ENCODE results near the gene HOXC9. TPM values are rescaled to one million over a fixed set of nuclear protein-coding genes. Genes with fewer than 3 reads are reported as not detected.

The HOXC9 gene
- polyA plus RNA-seq, 1 of the 3 experiments (the other 2 are of a cell fraction) = 1.9 TPM

DNA sequence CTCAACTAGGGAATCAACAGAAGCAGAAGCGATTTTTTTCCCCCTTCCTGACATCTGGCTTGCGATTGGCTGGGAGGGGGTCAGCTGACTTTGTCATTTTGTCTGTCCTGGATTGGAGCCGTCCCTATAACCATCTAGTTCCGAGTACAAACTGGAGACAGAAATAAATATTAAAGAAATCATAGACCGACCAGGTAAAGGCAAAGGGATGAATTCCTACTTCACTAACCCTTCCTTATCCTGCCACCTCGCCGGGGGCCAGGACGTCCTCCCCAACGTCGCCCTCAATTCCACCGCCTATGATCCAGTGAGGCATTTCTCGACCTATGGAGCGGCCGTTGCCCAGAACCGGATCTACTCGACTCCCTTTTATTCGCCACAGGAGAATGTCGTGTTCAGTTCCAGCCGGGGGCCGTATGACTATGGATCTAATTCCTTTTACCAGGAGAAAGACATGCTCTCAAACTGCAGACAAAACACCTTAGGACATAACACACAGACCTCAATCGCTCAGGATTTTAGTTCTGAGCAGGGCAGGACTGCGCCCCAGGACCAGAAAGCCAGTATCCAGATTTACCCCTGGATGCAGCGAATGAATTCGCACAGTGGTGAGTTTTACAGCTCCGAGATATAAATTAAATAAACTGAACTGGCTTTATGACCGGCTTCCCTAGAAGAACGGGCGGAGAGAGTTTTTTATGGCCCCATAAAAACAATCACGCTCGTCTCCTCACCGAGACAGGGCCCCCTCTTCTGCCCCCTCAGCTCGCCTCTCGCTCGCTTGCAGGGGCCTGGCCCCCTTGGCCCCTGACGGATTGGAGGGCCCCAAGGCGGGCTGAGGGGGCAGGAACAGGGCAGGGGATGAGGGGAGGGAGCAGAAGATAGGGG lies 28.6 kb downstream of the HOXC9 start, which contains the start of gene HOXC6:
Gene HOXC6, plus strand, starts transcription at position 127 of the 888 bp plus-strand sequence. Its CDS starts 82 bp downstream, at position 209.
- DNase-seq = peak; percentile 90
- WGBS (ENCODE audit: low lambda C conversion rate) = 17% methylated on average over 36 of the region's 36 CpGs
- no peaks in the 10 kb centered on the region for H4K20me1 ChIP-seq (ENCODE audit: insufficient read depth)
- peak within 1 kb of the TSS; percentile 96 for H2AFZ ChIP-seq (ENCODE audit: low read depth)
- H3K36me3 ChIP-seq (replicated peaks in 1 of 2; ENCODE audit: control insufficient read depth in 1 of 2, insufficient read depth in 2 of 2, low read length in 1 of 2) = no peaks in the 10 kb centered on the region
- peak within 1 kb of the TSS; percentile 98 for H3K4me2 ChIP-seq
- TF ChIP-seq CHD2 (IDR thresholded peaks at IDR 0.05; ENCODE audit: low read length, partially characterized antibody) = no peak
- TF ChIP-seq MXI1 (IDR thresholded peaks at IDR 0.05; ENCODE audit: low read depth, low read length) = peak; percentile 37; the same call in 1 of the 2 replicates
- no peak for TF ChIP-seq POLR2AphosphoS5 (IDR thresholded peaks at IDR 0.05; ENCODE audit: low read depth, low read length)
- TF ChIP-seq, protein P1, sequence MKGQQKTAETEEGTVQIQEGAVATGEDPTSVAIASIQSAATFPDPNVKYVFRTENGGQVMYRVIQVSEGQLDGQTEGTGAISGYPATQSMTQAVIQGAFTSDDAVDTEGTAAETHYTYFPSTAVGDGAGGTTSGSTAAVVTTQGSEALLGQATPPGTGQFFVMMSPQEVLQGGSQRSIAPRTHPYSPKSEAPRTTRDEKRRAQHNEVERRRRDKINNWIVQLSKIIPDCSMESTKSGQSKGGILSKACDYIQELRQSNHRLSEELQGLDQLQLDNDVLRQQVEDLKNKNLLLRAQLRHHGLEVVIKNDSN (IDR thresholded peaks at IDR 0.05; ENCODE audit: borderline replicate concordance, low read depth) = peak; percentile 91
- POLR2A ChIA-PET = interaction anchor here (0.7 to 1.2 kb wide), 2 partner anchors 11 to 19 kb away, joined by 3 read pairs; partner anchors contain the start of gene HOXC8
- H3K27ac ChIP-seq (ENCODE audit: low read depth in 2 of 2, low read length in 1 of 2) = peak within 1 kb of the TSS; percentile 12 to 82; a peak in 3 of 4 replicates
- peak within 1 kb of the TSS; percentile 62 to 70 for H3K4me3 ChIP-seq (ENCODE audit: low read depth in 2 of 2, low read length in 1 of 2)
- no peaks in the 10 kb centered on the region for H3K27me3 ChIP-seq (ENCODE audit: insufficient read depth)
- H3F3A ChIP-seq (replicated peaks; ENCODE audit: insufficient read depth) = peaks cover 4% of the 10 kb centered on the region
- no peaks in the 10 kb centered on the region for H3K9me3 ChIP-seq
- CTCF ChIA-PET = interaction anchor here (0.7 to 23.2 kb wide), 9 partner anchors 11 to 190 kb away, joined by 3 to 548 read pairs (median 5); partner anchors contain the start of genes HOXC10, HOXC8 and SMUG1
- H3K9ac ChIP-seq = peak within 1 kb of the TSS; percentile 64
- no peaks in the 10 kb centered on the region for H3K79me2 ChIP-seq (ENCODE audit: insufficient read depth)
- peaks cover 0 to 30% of the 10 kb centered on the region in 2 experiments; a peak in 1 of 4 replicates for H3K4me1 ChIP-seq (ENCODE audit: control insufficient read depth in 1 of 2, insufficient read depth in 2 of 2, low read depth in 1 of 2, low read length in 1 of 2)
- H3K9me2 ChIP-seq = no peaks in the 10 kb centered on the region

DNA sequence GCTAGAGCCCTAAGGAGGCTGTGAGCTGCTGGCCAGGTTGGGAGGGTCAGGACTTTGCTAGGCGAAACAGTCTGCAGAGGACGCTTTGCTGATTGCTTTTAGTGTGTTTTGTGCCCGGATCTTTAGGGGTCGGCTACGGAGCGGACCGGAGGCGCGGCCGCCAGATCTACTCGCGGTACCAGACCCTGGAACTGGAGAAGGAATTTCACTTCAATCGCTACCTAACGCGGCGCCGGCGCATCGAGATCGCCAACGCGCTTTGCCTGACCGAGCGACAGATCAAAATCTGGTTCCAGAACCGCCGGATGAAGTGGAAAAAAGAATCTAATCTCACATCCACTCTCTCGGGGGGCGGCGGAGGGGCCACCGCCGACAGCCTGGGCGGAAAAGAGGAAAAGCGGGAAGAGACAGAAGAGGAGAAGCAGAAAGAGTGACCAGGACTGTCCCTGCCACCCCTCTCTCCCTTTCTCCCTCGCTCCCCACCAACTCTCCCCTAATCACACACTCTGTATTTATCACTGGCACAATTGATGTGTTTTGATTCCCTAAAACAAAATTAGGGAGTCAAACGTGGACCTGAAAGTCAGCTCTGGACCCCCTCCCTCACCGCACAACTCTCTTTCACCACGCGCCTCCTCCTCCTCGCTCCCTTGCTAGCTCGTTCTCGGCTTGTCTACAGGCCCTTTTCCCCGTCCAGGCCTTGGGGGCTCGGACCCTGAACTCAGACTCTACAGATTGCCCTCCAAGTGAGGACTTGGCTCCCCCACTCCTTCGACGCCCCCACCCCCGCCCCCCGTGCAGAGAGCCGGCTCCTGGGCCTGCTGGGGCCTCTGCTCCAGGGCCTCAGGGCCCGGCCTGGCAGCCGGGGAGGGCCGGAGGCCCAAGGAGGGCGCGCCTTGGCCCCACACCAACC lies 29.8 kb downstream of the HOXC9 start:
- POLR2A ChIA-PET = no interaction called here
- no peak for TF ChIP-seq SMC3 (IDR thresholded peaks at IDR 0.05; ENCODE audit: low read depth, low read length)
- no peak for TF ChIP-seq GATA2 (CRISPR knock-in tag; IDR thresholded peaks at IDR 0.05)
- TF ChIP-seq NFIC (IDR thresholded peaks at IDR 0.05; ENCODE audit: borderline replicate concordance) = no peak
- TF ChIP-seq, protein P2, sequence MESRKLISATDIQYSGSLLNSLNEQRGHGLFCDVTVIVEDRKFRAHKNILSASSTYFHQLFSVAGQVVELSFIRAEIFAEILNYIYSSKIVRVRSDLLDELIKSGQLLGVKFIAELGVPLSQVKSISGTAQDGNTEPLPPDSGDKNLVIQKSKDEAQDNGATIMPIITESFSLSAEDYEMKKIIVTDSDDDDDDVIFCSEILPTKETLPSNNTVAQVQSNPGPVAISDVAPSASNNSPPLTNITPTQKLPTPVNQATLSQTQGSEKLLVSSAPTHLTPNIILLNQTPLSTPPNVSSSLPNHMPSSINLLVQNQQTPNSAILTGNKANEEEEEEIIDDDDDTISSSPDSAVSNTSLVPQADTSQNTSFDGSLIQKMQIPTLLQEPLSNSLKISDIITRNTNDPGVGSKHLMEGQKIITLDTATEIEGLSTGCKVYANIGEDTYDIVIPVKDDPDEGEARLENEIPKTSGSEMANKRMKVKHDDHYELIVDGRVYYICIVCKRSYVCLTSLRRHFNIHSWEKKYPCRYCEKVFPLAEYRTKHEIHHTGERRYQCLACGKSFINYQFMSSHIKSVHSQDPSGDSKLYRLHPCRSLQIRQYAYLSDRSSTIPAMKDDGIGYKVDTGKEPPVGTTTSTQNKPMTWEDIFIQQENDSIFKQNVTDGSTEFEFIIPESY (IDR thresholded peaks at IDR 0.05; ENCODE audit: borderline replicate concordance, low read depth) = no peak
- TF ChIP-seq, protein P3, sequence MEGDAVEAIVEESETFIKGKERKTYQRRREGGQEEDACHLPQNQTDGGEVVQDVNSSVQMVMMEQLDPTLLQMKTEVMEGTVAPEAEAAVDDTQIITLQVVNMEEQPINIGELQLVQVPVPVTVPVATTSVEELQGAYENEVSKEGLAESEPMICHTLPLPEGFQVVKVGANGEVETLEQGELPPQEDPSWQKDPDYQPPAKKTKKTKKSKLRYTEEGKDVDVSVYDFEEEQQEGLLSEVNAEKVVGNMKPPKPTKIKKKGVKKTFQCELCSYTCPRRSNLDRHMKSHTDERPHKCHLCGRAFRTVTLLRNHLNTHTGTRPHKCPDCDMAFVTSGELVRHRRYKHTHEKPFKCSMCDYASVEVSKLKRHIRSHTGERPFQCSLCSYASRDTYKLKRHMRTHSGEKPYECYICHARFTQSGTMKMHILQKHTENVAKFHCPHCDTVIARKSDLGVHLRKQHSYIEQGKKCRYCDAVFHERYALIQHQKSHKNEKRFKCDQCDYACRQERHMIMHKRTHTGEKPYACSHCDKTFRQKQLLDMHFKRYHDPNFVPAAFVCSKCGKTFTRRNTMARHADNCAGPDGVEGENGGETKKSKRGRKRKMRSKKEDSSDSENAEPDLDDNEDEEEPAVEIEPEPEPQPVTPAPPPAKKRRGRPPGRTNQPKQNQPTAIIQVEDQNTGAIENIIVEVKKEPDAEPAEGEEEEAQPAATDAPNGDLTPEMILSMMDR (IDR thresholded peaks at IDR 0.05) = no peak
- no peak for TF ChIP-seq NRF1 (IDR thresholded peaks at IDR 0.05; ENCODE audit: low read depth, low read length)
- TF ChIP-seq RAD21 (IDR thresholded peaks at IDR 0.05; ENCODE audit: low read length) = no peak
- no peak for TF ChIP-seq FOSL2 (IDR thresholded peaks at IDR 0.05; ENCODE audit: borderline replicate concordance, low read depth)
- TF ChIP-seq CHD2 (IDR thresholded peaks at IDR 0.05; ENCODE audit: low read length, partially characterized antibody) = no peak
- no peak for TF ChIP-seq RCOR1 (IDR thresholded peaks at IDR 0.05; ENCODE audit: low read length)

More for the DNA sequence above, 29.8 kb downstream of the HOXC9 start:
- no peaks in the 10 kb centered on the region for H3K9me2 ChIP-seq
- no peak overlapping the region; a peak in 1 of 4 replicates for H3K27ac ChIP-seq (ENCODE audit: low read depth in 2 of 2, low read length in 1 of 2)
- H3K4me1 ChIP-seq (ENCODE audit: control insufficient read depth in 1 of 2, insufficient read depth in 2 of 2, low read depth in 1 of 2, low read length in 1 of 2) = peaks cover 0 to 28% of the 10 kb centered on the region in 2 experiments; a peak in 1 of 4 replicates
- WGBS (ENCODE audit: low lambda C conversion rate) = 94% methylated on average over 49 of the region's 53 CpGs
- H3K9ac ChIP-seq = no peak overlapping the region
- H2AFZ ChIP-seq (ENCODE audit: low read depth) = no peak overlapping the region
- no peaks in the 10 kb centered on the region for H3K27me3 ChIP-seq (ENCODE audit: insufficient read depth)
- no peak for DNase-seq
- no peak overlapping the region for H3K4me2 ChIP-seq
- H3F3A ChIP-seq (replicated peaks; ENCODE audit: insufficient read depth) = peaks cover 4% of the 10 kb centered on the region
- no peaks in the 10 kb centered on the region for H4K20me1 ChIP-seq (ENCODE audit: insufficient read depth)
- H3K9me3 ChIP-seq = no peaks in the 10 kb centered on the region
- peak overlapping the region in 1 of 2 experiments; percentile 19; a peak in 1 of 4 replicates for H3K4me3 ChIP-seq (ENCODE audit: low read depth in 2 of 2, low read length in 1 of 2)
- CTCF ChIA-PET = interaction anchor here (0.7 to 23.2 kb wide), 10 partner anchors 13 to 189 kb away, joined by 3 to 548 read pairs (median 25); partner anchors contain the start of genes HOXC10, HOXC4, HOXC8 and SMUG1
- no peaks in the 10 kb centered on the region for H3K36me3 ChIP-seq (replicated peaks in 1 of 2; ENCODE audit: control insufficient read depth in 1 of 2, insufficient read depth in 2 of 2, low read length in 1 of 2)
- H3K79me2 ChIP-seq (ENCODE audit: insufficient read depth) = no peaks in the 10 kb centered on the region

Measured in SK-N-SH (cell line).